NCI-H1105 treated with DMSO at 0.1 percent for 48 hours (cell line): ENCODE measurements around the gene KIF14.
A peak's percentile ranks its signal among the peaks of the same experiment; 100 is the strongest.
"Not testable (repeated sequence)": the region's sequence is repeated elsewhere in the genome, so short reads cannot be mapped to it uniquely, and the experiment has no call there.

Experiments
- DNase-seq: peaks from one replicate; lab custom pipeline; 2025; lab: John Stamatoyannopoulos, UW

The KIF14 gene

GRCh38 chr1:200634261-200635122 lies 13.9 kb upstream of the KIF14 start:
- no peak for DNase-seq

GRCh38 chr1:200631375-200631774 lies 10.8 kb upstream of the KIF14 start:
- DNase-seq = no peak

DNA sequence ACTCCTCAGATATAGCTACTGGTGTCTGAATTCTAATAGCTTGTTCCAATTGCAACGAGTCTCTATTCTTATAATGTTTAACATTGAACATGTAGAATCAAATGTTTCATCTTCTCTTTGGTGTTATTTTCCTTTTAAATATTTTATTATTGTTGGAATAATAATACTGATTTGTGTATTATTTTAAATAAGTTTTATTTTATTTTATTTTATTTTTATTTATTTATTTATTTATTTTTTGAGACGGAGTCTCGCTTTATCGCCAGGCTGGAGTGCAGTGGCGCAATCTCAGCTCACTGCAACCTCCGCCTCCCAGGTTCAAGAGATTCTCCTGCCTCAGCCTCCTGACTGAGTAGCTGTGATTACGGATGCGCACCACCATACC lies 10.0 kb upstream of the KIF14 start:
- not testable (repeated sequence) for DNase-seq

- no peak for DNase-seq
Measured at GRCh38 chr1:200629876-200630514, 9.4 kb upstream of the KIF14 start.

GRCh38 chr1:200628223-200628881 lies 7.8 kb upstream of the KIF14 start:
- no peak for DNase-seq

DNA sequence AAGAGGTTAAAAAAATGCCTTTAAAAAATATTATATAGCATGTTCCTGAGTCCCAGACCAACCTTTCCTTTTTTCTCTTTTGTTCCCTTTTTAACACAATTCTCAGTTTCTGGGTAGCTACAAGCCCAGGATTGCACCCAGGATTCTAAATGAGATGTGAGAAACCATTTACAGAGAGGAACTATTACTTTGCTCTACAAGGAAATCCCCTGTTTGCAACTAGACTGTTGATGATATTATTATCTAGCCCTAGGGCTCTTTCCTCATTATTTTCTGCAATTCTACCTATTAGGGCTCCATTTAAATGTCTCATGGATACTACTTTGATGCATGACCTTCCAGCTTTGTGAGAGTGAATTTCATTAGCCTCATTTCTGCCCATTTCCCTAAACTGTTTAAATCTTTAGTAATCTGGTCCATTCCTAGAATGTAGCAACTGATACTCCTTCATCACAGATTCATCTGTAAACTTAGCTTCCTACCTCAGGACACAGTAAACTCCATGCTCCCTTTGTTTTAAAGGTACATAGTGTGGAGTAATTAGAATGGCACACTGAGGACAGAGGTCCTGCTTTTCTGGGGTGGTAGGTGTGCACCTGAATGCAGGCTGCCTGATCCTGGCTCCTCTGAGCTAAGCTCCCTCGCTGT lies 7.1 kb upstream of the KIF14 start:
- no peak for DNase-seq

DNA sequence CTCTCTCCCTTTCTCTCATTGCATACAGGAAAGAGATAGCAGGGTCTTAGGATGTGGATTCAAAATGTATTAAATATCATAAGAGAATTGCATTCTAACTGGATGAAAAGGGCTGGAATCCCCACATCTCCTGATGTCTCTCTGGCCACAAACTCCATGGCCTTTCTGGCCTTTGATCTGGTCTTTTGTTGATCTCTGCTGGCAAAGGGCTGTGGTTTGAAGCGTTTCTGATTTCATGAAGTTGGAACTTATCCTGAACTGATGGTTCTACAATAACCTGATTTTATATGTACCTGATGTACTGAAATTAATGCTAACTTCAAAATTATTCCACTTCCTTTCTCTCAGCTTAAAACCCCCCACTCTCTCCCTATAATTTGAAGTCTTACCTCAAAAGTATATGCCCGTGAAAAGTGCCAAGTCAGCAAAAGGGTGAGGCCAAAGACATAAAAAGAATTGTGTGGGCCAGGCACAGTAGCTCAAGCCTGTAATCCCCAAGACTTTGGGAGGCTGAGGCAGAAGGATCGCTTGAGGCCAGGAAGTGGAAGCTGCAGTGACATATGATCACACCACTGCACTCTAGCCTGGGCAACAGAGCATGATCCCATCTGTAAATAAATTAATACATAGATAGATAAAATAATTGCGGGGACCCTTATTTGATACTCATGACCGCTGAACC lies 6.4 kb upstream of the KIF14 start:
- DNase-seq = no peak

DNA sequence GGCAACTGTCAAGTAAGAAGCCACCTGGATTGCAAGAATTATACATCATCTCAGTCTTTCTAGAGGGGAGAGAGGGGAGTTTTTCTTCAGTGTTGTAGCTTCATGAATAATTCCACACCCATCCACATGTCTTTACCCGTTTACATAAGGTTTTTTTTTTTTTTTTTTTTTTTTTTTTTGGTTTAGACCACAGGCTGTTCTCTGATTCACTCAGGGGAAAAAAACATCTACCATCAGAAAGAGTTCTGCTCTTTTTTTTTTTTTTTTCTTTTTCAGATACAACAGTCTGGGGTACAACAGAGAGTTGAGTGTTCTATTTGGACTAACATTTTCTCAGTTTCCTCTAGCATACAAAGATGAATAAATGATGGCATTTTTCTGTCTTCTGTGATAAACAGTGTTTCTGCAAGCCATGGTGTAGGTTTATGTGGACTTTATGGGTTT lies 4.9 kb upstream of the KIF14 start:
- no peak for DNase-seq

- DNase-seq = no peak
Measured at GRCh38 chr1:200624679-200625335, 4.3 kb upstream of the KIF14 start.

DNA sequence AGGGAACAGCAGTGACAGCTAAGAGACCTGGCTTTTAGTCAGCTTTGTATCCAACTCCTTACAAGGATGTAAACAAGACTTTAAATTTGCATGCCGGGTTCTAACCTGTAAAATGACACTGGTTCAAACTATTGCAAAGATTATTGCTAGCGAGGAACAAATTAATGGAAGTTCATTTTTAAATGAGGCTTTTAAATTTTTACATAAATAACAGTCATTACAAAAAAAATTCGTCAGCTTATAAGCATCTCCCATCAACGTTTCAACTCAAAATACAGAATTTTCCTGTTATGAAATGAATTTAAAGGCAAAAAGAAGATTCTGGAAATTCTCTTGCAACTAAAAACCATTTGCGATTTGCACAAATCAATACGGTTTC lies 668 bp downstream of the KIF14 start:
- no peak for DNase-seq

DNA sequence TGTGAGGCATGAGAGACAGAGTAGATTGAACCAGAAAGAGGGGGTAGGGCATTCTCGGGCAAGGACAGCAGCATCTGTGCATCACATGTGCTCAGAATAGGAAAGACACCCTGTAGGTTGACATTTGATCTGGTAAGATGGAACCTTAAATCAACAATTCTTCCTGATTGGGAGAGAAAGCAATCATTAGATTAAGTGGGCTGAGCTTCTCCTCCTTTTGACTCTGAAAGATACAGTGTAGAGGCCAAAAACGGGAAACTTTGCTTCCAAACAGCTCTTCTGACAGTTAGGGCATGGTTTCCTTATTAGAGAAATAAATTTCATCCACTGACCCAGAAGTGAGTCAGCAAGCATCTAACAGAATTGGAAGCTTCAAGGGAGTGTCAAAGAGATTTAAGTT lies 9.7 kb downstream of the KIF14 start:
- no peak for DNase-seq

DNA sequence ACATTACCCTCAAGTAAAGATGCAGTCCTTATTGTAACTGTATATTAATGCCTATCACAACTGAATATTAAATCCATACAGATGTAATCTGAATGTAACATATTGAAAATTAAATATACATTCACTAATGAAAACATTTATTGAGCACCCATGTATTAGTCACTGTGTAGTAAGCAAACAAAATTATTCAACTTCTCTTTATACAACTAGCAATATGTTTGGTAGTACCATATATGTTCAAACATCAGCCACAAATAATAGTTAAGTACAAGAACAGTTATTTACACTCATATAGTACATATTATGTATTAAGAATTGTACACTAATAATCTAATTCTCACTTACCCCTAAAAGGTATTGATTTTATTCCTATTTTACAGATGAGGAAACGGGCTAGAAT lies 17.9 kb downstream of the KIF14 start:
- DNase-seq = no peak

DNA sequence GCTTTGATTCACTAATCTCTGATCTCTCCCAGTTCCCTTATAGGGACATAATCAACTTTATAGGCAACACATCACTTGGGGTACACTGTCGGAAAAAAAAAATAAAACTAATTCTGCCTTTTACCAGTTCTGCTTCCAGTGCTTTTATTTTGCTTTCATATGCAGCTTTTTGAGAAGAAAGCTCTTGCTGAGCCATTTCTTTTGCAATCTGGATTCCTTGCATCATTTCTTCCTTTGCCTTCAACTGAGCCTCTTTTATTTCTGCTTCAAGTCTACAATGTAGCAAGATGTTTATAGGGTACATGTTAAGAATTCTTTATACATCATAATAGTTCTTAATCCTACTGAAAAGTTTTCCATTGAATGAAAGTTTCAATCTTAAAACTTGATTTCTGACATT lies 30.6 kb downstream of the KIF14 start:
- DNase-seq = no peak

GRCh38 chr1:200588698-200589097 lies 31.9 kb downstream of the KIF14 start:
- DNase-seq = no peak

DNA sequence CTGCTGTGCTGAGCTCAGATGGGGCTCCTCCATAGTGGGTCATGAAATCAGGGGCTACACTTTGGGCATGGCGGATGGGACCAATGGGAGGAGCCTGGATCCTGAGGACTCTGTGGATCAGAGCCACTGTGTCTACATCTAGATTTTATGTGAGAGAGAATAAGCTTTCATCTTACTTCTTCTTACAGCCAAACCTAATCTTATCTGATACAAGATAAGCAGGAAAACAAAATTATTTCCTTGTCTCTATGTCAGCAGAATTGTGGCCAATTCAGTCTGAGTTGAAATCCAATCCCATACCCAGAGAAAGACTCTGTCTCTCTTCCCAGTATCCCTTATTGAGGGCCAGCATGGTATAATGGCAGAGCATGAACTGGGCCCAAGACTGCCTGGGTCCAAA lies 56.2 kb downstream of the KIF14 start:
- DNase-seq = no peak

DNA sequence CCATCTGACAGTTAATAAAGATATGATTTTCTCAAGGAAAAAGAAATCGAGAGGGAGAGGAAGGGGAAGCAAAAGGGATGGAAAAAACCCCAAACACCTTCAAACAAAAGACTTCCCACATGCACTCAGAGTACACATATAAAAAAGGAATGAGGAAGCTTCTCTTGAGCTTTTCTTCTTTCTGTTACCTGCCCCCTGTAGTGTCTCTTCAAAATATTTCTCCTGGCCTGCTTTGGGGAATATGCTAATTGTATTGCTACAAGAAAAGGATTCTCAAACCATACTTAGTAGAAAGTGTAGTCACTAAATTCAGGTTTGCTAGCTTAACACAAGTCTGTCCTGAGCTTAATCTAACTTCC lies 58.7 kb downstream of the KIF14 start:
- no peak for DNase-seq

- peak; percentile 61 for DNase-seq
Measured at GRCh38 chr1:200558866-200559459, 61.6 kb downstream of the KIF14 start.

DNA sequence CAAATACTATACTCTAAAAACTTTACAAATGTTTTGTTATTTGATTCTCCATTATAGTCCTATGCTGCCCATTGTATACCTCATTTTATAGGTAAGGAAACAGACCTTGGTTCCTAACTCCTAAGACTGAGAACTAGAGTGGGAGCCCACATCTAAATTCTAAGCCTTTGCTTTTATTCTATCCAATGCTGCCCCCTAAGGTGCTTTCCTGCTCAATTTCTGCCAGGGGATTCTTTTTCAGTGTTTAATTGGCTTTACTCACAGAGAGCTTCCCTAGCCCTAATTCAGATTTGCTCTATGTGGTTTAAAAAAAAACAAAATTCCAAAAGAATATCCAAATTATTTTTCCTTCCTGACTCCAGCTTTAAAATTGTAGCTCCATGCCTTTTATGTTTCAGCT lies 64.5 kb downstream of the KIF14 start:
- peak; percentile 22 for DNase-seq

DNA sequence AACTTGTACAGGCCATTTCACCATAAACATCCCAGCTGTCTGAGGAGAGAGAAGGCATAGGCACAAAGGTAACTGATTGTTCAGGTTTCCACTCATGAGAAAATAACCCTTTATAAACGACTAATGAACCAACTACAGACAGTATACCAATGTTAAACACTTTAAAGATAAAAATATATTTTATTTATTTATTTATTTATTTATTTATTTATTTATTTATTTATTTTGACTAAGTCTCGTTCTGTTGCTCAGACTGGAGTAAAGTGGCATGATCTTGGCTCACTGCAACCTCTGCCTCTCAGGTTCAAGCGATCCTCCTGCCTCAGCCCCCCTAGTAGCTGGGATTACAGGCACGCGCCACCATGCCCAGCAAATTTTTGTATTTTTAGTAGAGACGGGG lies 67.8 kb downstream of the KIF14 start:
- not testable (repeated sequence) for DNase-seq

- no peak for DNase-seq
Measured at GRCh38 chr1:200550367-200550766, 70.2 kb downstream of the KIF14 start.

GRCh38 chr1:200547386-200547785 lies 73.2 kb downstream of the KIF14 start:
- DNase-seq = no peak
